Measurements from ENCODE around the gene PRRG1.

Gene PRRG1

DNA sequence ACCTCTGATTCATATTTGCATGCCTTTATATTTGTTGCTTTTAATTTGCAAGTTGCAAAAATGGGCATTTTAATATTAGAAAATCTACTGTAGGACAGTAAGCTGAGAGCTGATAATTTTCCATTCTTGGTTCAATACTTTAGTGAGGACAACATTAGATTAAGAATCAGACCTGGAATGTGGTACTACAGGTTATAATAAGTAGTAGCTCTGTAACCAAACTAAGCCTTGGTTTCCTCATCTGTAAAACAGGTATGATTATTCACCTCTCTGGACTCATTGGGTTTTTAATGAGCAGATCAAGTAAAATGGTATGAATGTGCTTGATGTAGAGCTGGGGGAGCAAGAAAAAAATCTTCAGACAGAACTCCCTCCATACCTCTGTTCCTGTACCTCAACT is 31.1 kb downstream of the PRRG1 start:
- H3K79me1 ChIP-seq (ENCODE audit: low read length) = no peaks in the 10 kb centered on the region
- no peak overlapping the region for H2BK15ac ChIP-seq (replicated peaks; ENCODE audit: low read depth)
- H3K9ac ChIP-seq (ENCODE audit: low read length) = no peak overlapping the region
- H4K5ac ChIP-seq (ENCODE audit: low read length) = no peak overlapping the region
- no peaks in the 10 kb centered on the region for H3K36me3 ChIP-seq (ENCODE audit: control insufficient read depth, insufficient read depth, low read length)
- no peak overlapping the region for H4K8ac ChIP-seq (ENCODE audit: low read depth, low read length)
- no peak for DNase-seq
- H2AK5ac ChIP-seq (ENCODE audit: low read length) = no peak overlapping the region
- H2BK5ac ChIP-seq (ENCODE audit: low read length) = no peak overlapping the region
- no peak overlapping the region for H3K4ac ChIP-seq (ENCODE audit: low read depth, low read length)
- H3K4me1 ChIP-seq (ENCODE audit: control insufficient read depth, low read depth, low read length) = no peaks in the 10 kb centered on the region
- no peak overlapping the region for H2BK120ac ChIP-seq (ENCODE audit: low read depth, low read length)
- no peak overlapping the region for H3K56ac ChIP-seq (ENCODE audit: low read length)
- H3K27ac ChIP-seq (ENCODE audit: low read depth, low read length) = no peak overlapping the region
- no peaks in the 10 kb centered on the region for H3K79me2 ChIP-seq (ENCODE audit: control insufficient read depth, insufficient read depth, low read length)
- H3K18ac ChIP-seq (ENCODE audit: low read length) = no peak overlapping the region
- no peaks in the 10 kb centered on the region for H3K27me3 ChIP-seq (ENCODE audit: insufficient read depth, low read length, poor library complexity)
- H3K4me3 ChIP-seq (ENCODE audit: low read length) = no peak overlapping the region
- H3K4me2 ChIP-seq (ENCODE audit: low read length) = no peak overlapping the region
- H3K23ac ChIP-seq (ENCODE audit: low read length) = no peak overlapping the region

- Histone ChIP-seq H2BK120ac (ENCODE audit: low read depth, low read length) (no peak overlapping the region), H3K56ac (ENCODE audit: low read length) (no peak overlapping the region), H3K27ac (ENCODE audit: low read depth, low read length) (no peak overlapping the region), H2BK5ac (ENCODE audit: low read length) (no peak overlapping the region), H3K4me1 (ENCODE audit: control insufficient read depth, low read depth, low read length) (no peaks in the 10 kb centered on the region), H3K18ac (ENCODE audit: low read length) (no peak overlapping the region), H3K79me2 (ENCODE audit: control insufficient read depth, insufficient read depth, low read length) (no peaks in the 10 kb centered on the region), H2AK5ac (ENCODE audit: low read length) (no peak overlapping the region), H3K79me1 (ENCODE audit: low read length) (no peaks in the 10 kb centered on the region), H3K23ac (ENCODE audit: low read length) (no peak overlapping the region), H3K27me3 (ENCODE audit: insufficient read depth, low read length, poor library complexity) (no peaks in the 10 kb centered on the region), H4K8ac (ENCODE audit: low read depth, low read length) (no peak overlapping the region), H3K4ac (ENCODE audit: low read depth, low read length) (no peak overlapping the region), H2BK15ac (replicated peaks; ENCODE audit: low read depth) (no peak overlapping the region), H3K9ac (ENCODE audit: low read length) (no peak overlapping the region), H3K4me3 (ENCODE audit: low read length) (no peak overlapping the region), H4K5ac (ENCODE audit: low read length) (no peak overlapping the region), H3K36me3 (ENCODE audit: control insufficient read depth, insufficient read depth, low read length) (no peaks in the 10 kb centered on the region), H3K4me2 (ENCODE audit: low read length) (no peak overlapping the region)
- no peak for DNase-seq
- no CpG with 5 or more reads among the region's 2 CpGs for WGBS (ENCODE audit: extremely low coverage, insufficient coverage, low lambda C conversion rate)
These were observed 31.8 kb downstream of the PRRG1 start for GRCh38 chrX:37380924-37381323.

GRCh38 chrX:37383313-37383712 is 34.1 kb downstream of the PRRG1 start:
- Histone ChIP-seq H3K18ac (ENCODE audit: low read length) (no peak overlapping the region), H3K27me3 (ENCODE audit: insufficient read depth, low read length, poor library complexity) (no peaks in the 10 kb centered on the region), H4K5ac (ENCODE audit: low read length) (no peak overlapping the region), H3K23ac (ENCODE audit: low read length) (no peak overlapping the region), H3K36me3 (ENCODE audit: control insufficient read depth, insufficient read depth, low read length) (no peaks in the 10 kb centered on the region), H2BK5ac (ENCODE audit: low read length) (no peak overlapping the region), H4K8ac (ENCODE audit: low read depth, low read length) (no peak overlapping the region), H3K4me1 (ENCODE audit: control insufficient read depth, low read depth, low read length) (no peaks in the 10 kb centered on the region), H3K27ac (ENCODE audit: low read depth, low read length) (no peak overlapping the region), H3K4me2 (ENCODE audit: low read length) (no peak overlapping the region), H3K9ac (ENCODE audit: low read length) (no peak overlapping the region), H3K4me3 (ENCODE audit: low read length) (no peak overlapping the region), H2AK5ac (ENCODE audit: low read length) (no peak overlapping the region), H3K4ac (ENCODE audit: low read depth, low read length) (no peak overlapping the region), H3K79me1 (ENCODE audit: low read length) (no peaks in the 10 kb centered on the region), H2BK120ac (ENCODE audit: low read depth, low read length) (no peak overlapping the region), H3K79me2 (ENCODE audit: control insufficient read depth, insufficient read depth, low read length) (no peaks in the 10 kb centered on the region), H2BK15ac (replicated peaks; ENCODE audit: low read depth) (no peak overlapping the region), H3K56ac (ENCODE audit: low read length) (no peak overlapping the region)
- no peak for DNase-seq

DNA sequence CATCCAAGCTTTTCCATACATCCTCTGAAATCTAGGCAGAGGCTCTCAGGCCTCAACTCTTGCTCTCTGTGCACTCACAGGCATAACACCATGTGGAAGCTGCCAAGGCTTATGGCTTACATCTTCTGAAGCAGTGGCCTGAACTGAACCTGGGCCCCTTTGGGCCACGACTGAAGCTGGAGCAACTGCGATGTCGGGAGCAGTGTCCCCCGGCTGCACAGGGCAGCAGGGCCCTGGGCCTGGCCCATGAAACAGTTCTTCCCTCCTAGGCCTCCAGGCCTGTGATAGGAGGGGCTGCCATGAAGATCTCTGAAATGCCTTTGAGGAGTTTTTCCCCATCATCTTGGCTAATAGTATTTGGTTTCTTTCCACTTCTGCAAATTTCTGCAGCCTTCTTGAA is 39.2 kb downstream of the PRRG1 start:
- H4K5ac ChIP-seq (ENCODE audit: low read length) = no peak overlapping the region
- WGBS (ENCODE audit: extremely low coverage, insufficient coverage, low lambda C conversion rate) = no CpG with 5 or more reads among the region's 4 CpGs

GRCh38 chrX:37405956-37406355 is 56.8 kb downstream of the PRRG1 start:
- H3K79me1 ChIP-seq (ENCODE audit: low read length) = no peaks in the 10 kb centered on the region
- no peak overlapping the region for H3K9ac ChIP-seq (ENCODE audit: low read length)
- no peaks in the 10 kb centered on the region for H3K79me2 ChIP-seq (ENCODE audit: control insufficient read depth, insufficient read depth, low read length)
- no peak overlapping the region for H3K27ac ChIP-seq (ENCODE audit: low read depth, low read length)
- H2BK15ac ChIP-seq (replicated peaks; ENCODE audit: low read depth) = no peak overlapping the region
- H3K4ac ChIP-seq (ENCODE audit: low read depth, low read length) = no peak overlapping the region
- no peak for DNase-seq
- no CpG with 5 or more reads among the region's 1 CpG for WGBS (ENCODE audit: extremely low coverage, insufficient coverage, low lambda C conversion rate)
- H3K18ac ChIP-seq (ENCODE audit: low read length) = no peak overlapping the region
- H3K4me1 ChIP-seq (ENCODE audit: control insufficient read depth, low read depth, low read length) = no peaks in the 10 kb centered on the region
- no peaks in the 10 kb centered on the region for H3K36me3 ChIP-seq (ENCODE audit: control insufficient read depth, insufficient read depth, low read length)
- no peak overlapping the region for H2AK5ac ChIP-seq (ENCODE audit: low read length)
- H3K27me3 ChIP-seq (ENCODE audit: insufficient read depth, low read length, poor library complexity) = no peaks in the 10 kb centered on the region
- H2BK5ac ChIP-seq (ENCODE audit: low read length) = no peak overlapping the region
- no peak overlapping the region for H3K56ac ChIP-seq (ENCODE audit: low read length)
- no peak overlapping the region for H4K8ac ChIP-seq (ENCODE audit: low read depth, low read length)
- no peak overlapping the region for H3K4me2 ChIP-seq (ENCODE audit: low read length)
- no peak overlapping the region for H3K23ac ChIP-seq (ENCODE audit: low read length)
- H3K4me3 ChIP-seq (ENCODE audit: low read length) = no peak overlapping the region
- H4K5ac ChIP-seq (ENCODE audit: low read length) = no peak overlapping the region
- no peak overlapping the region for H2BK120ac ChIP-seq (ENCODE audit: low read depth, low read length)

More for the DNA sequence above, 39.2 kb downstream of the PRRG1 start:
- H3K4me1 ChIP-seq (ENCODE audit: control insufficient read depth, low read depth, low read length) = no peaks in the 10 kb centered on the region
- no peak overlapping the region for H2BK5ac ChIP-seq (ENCODE audit: low read length)
- no peak overlapping the region for H3K27ac ChIP-seq (ENCODE audit: low read depth, low read length)
- H3K9ac ChIP-seq (ENCODE audit: low read length) = no peak overlapping the region
- no peak overlapping the region for H3K56ac ChIP-seq (ENCODE audit: low read length)
- no peaks in the 10 kb centered on the region for H3K36me3 ChIP-seq (ENCODE audit: control insufficient read depth, insufficient read depth, low read length)
- H3K18ac ChIP-seq (ENCODE audit: low read length) = no peak overlapping the region
- H3K4me3 ChIP-seq (ENCODE audit: low read length) = no peak overlapping the region
- H2BK15ac ChIP-seq (replicated peaks; ENCODE audit: low read depth) = no peak overlapping the region
- H2BK120ac ChIP-seq (ENCODE audit: low read depth, low read length) = no peak overlapping the region
- no peak overlapping the region for H3K23ac ChIP-seq (ENCODE audit: low read length)
- H3K79me1 ChIP-seq (ENCODE audit: low read length) = no peaks in the 10 kb centered on the region
- no peak for DNase-seq
- H3K27me3 ChIP-seq (ENCODE audit: insufficient read depth, low read length, poor library complexity) = no peaks in the 10 kb centered on the region
- H3K4me2 ChIP-seq (ENCODE audit: low read length) = no peak overlapping the region
- no peak overlapping the region for H4K8ac ChIP-seq (ENCODE audit: low read depth, low read length)
- H3K79me2 ChIP-seq (ENCODE audit: control insufficient read depth, insufficient read depth, low read length) = no peaks in the 10 kb centered on the region
- H2AK5ac ChIP-seq (ENCODE audit: low read length) = no peak overlapping the region
- no peak overlapping the region for H3K4ac ChIP-seq (ENCODE audit: low read depth, low read length)

DNA sequence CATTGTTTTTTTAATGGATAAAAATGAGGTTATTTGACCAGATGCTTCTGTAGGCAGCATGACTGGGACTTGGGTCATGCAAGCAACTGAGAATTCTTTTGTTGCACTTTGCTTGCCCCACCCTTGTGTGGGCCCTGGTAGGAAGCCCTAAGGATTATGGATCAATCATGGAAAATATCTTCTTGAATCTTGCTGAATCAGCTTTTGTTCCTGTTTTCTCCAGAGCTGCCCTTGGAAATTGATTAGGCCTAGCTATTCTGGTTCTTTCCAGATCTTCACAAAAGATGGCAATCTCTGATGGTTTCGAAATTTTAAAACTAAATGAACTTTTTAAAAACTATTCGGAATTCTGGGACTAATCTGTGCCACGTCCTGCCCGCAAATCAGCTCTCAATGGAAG is 58.6 kb downstream of the PRRG1 start:
- no peaks in the 10 kb centered on the region for H3K36me3 ChIP-seq (ENCODE audit: control insufficient read depth, insufficient read depth, low read length)
- no peak for DNase-seq
- H2BK5ac ChIP-seq (ENCODE audit: low read length) = no peak overlapping the region
- no peak overlapping the region for H3K56ac ChIP-seq (ENCODE audit: low read length)
- no peak overlapping the region for H3K27ac ChIP-seq (ENCODE audit: low read depth, low read length)
- H3K4ac ChIP-seq (ENCODE audit: low read depth, low read length) = no peak overlapping the region
- no peak overlapping the region for H3K23ac ChIP-seq (ENCODE audit: low read length)
- H3K4me1 ChIP-seq (ENCODE audit: control insufficient read depth, low read depth, low read length) = no peaks in the 10 kb centered on the region
- no peak overlapping the region for H3K9ac ChIP-seq (ENCODE audit: low read length)
- no peaks in the 10 kb centered on the region for H3K79me2 ChIP-seq (ENCODE audit: control insufficient read depth, insufficient read depth, low read length)
- H4K5ac ChIP-seq (ENCODE audit: low read length) = no peak overlapping the region
- H2BK15ac ChIP-seq (replicated peaks; ENCODE audit: low read depth) = no peak overlapping the region
- H4K8ac ChIP-seq (ENCODE audit: low read depth, low read length) = no peak overlapping the region
- no peaks in the 10 kb centered on the region for H3K79me1 ChIP-seq (ENCODE audit: low read length)
- no peak overlapping the region for H3K4me2 ChIP-seq (ENCODE audit: low read length)
- no peak overlapping the region for H3K18ac ChIP-seq (ENCODE audit: low read length)
- H2BK120ac ChIP-seq (ENCODE audit: low read depth, low read length) = no peak overlapping the region
- H3K4me3 ChIP-seq (ENCODE audit: low read length) = no peak overlapping the region
- H2AK5ac ChIP-seq (ENCODE audit: low read length) = no peak overlapping the region
- H3K27me3 ChIP-seq (ENCODE audit: insufficient read depth, low read length, poor library complexity) = no peaks in the 10 kb centered on the region
- WGBS (ENCODE audit: extremely low coverage, insufficient coverage, low lambda C conversion rate) = no CpG with 5 or more reads among the region's 4 CpGs
